Measurements from ENCODE around the gene SLC17A8. TPM values are rescaled to one million over a fixed set of nuclear protein-coding genes. Genes with fewer than 3 reads are reported as not detected.

SLC17A8 gene
- polyA plus RNA-seq, 1 donor (not counting 4 experiments of a cell fraction or from before 2014, with no cell fraction given): not detected

GRCh38 chr12:100443434-100443833 lies 86.6 kb downstream of the SLC17A8 start:
- dilution Hi-C loops (cut with MboI; ENCODE audit: extremely low pct_ligation_motif_present, low sequenced_read_pairs): no loop called here
- no peak overlapping the region for H3K4me2 ChIP-seq (ENCODE audit: control insufficient read depth, extremely low read depth, insufficient read depth, low read depth, low read length)
- H3K36me3 ChIP-seq (ENCODE audit: control insufficient read depth in 2 of 2, extremely low read depth in 1 of 2, insufficient read depth in 2 of 2, low read length in 2 of 2): no peaks in the 10 kb centered on the region
- H3K27ac ChIP-seq (ENCODE audit: control insufficient read depth, insufficient read depth, low read length): no peak overlapping the region
- no peaks in the 10 kb centered on the region for H3K9me1 ChIP-seq (ENCODE audit: control insufficient read depth, extremely low read depth, insufficient read depth, low read length)
- no peak overlapping the region for H3K9ac ChIP-seq (ENCODE audit: control insufficient read depth, extremely low read depth, insufficient read depth, low read length)
- DNase-seq (ENCODE audit: low read depth, low spot score) (no peak), FAIRE-seq (no peak)
- H3K27me3 ChIP-seq (ENCODE audit: control insufficient read depth, extremely low read depth, insufficient read depth, low read length): no peaks in the 10 kb centered on the region
- no peak overlapping the region for H3K4me3 ChIP-seq (ENCODE audit: control insufficient read depth in 2 of 3, extremely low read depth in 1 of 3, insufficient read depth in 2 of 3, low read depth in 1 of 3, low read length in 3 of 3)
- H3K79me2 ChIP-seq (ENCODE audit: control insufficient read depth, insufficient read depth, low read length): no peaks in the 10 kb centered on the region
- H4K20me1 ChIP-seq (ENCODE audit: control insufficient read depth, extremely low read depth, insufficient read depth, low read length): no peaks in the 10 kb centered on the region
- H3K9me3 ChIP-seq (ENCODE audit: control insufficient read depth, low read depth, low read length): no peaks in the 10 kb centered on the region
- TF ChIP-seq CTCF (optimal IDR thresholded peaks at IDR 0.05 in 1 of 3, IDR thresholded peaks at IDR 0.05 in 1 of 3, conservative IDR thresholded peaks at IDR 0.05 in 1 of 3; ENCODE audit: extremely low read depth in 1 of 3, insufficient read depth in 2 of 3, low read length in 3 of 3) (no peak), EZH2 (IDR thresholded peaks at IDR 0.05; ENCODE audit: low read length) (no peak)
- H3K4me1 ChIP-seq (ENCODE audit: control insufficient read depth, extremely low read depth, insufficient read depth, low read length): no peaks in the 10 kb centered on the region
- no peak overlapping the region for H2AFZ ChIP-seq (ENCODE audit: control insufficient read depth, low read length)

GRCh38 chr12:100445081-100445481 lies 88.2 kb downstream of the SLC17A8 start:
- H3K9me1 ChIP-seq (ENCODE audit: control insufficient read depth, extremely low read depth, insufficient read depth, low read length): no peaks in the 10 kb centered on the region
- DNase-seq (ENCODE audit: low read depth, low spot score) (no peak), FAIRE-seq (no peak)
- no peak overlapping the region for H3K27ac ChIP-seq (ENCODE audit: control insufficient read depth, insufficient read depth, low read length)
- TF ChIP-seq EZH2 (IDR thresholded peaks at IDR 0.05; ENCODE audit: low read length) (no peak), CTCF (optimal IDR thresholded peaks at IDR 0.05 in 1 of 3, IDR thresholded peaks at IDR 0.05 in 1 of 3, conservative IDR thresholded peaks at IDR 0.05 in 1 of 3; ENCODE audit: extremely low read depth in 1 of 3, insufficient read depth in 2 of 3, low read length in 3 of 3) (no peak)
- H3K4me3 ChIP-seq (ENCODE audit: control insufficient read depth in 2 of 3, extremely low read depth in 1 of 3, insufficient read depth in 2 of 3, low read depth in 1 of 3, low read length in 3 of 3): no peak overlapping the region
- no peak overlapping the region for H3K4me2 ChIP-seq (ENCODE audit: control insufficient read depth, extremely low read depth, insufficient read depth, low read depth, low read length)
- no peaks in the 10 kb centered on the region for H3K27me3 ChIP-seq (ENCODE audit: control insufficient read depth, extremely low read depth, insufficient read depth, low read length)
- H4K20me1 ChIP-seq (ENCODE audit: control insufficient read depth, extremely low read depth, insufficient read depth, low read length): no peaks in the 10 kb centered on the region
- no peak overlapping the region for H3K9ac ChIP-seq (ENCODE audit: control insufficient read depth, extremely low read depth, insufficient read depth, low read length)
- dilution Hi-C loops (cut with MboI; ENCODE audit: extremely low pct_ligation_motif_present, low sequenced_read_pairs): no loop called here
- H3K79me2 ChIP-seq (ENCODE audit: control insufficient read depth, insufficient read depth, low read length): no peaks in the 10 kb centered on the region
- H2AFZ ChIP-seq (ENCODE audit: control insufficient read depth, low read length): no peak overlapping the region
- H3K4me1 ChIP-seq (ENCODE audit: control insufficient read depth, extremely low read depth, insufficient read depth, low read length): no peaks in the 10 kb centered on the region
- no peaks in the 10 kb centered on the region for H3K9me3 ChIP-seq (ENCODE audit: control insufficient read depth, low read depth, low read length)
- H3K36me3 ChIP-seq (ENCODE audit: control insufficient read depth in 2 of 2, extremely low read depth in 1 of 2, insufficient read depth in 2 of 2, low read length in 2 of 2): no peaks in the 10 kb centered on the region

Data from keratinocyte (primary cell).